LNCaP clone FGC (cell line): ENCODE data around the gene EPHB2.

Source experiments
- DNase-seq: peaks from one replicate; pipeline ENCODE4 v3.0.0-alpha.2; 2011; ENCODE audit warnings: low read depth
- H3K4me3 ChIP-seq: 2 replicates; pipeline ENCODE4 v1.5.1; 2011; ENCODE audit warnings: mild to moderate bottlenecking, low read depth, low read length, control low read depth
- CTCF ChIP-seq: IDR thresholded peaks from 2 replicates; pipeline ENCODE4 v1.5.1; 2012; ENCODE audit warnings: mild to moderate bottlenecking; ENCODE audit not compliant: control insufficient read depth, insufficient read depth; ENCODE audit errors: extremely low read depth

EPHB2 gene

GRCh38 chr1:22812092-22812880 lies 101.6 kb downstream of the EPHB2 start:
- no peak for TF ChIP-seq CTCF
- H3K4me3 ChIP-seq = no peak overlapping the region
- no peak for DNase-seq

DNA sequence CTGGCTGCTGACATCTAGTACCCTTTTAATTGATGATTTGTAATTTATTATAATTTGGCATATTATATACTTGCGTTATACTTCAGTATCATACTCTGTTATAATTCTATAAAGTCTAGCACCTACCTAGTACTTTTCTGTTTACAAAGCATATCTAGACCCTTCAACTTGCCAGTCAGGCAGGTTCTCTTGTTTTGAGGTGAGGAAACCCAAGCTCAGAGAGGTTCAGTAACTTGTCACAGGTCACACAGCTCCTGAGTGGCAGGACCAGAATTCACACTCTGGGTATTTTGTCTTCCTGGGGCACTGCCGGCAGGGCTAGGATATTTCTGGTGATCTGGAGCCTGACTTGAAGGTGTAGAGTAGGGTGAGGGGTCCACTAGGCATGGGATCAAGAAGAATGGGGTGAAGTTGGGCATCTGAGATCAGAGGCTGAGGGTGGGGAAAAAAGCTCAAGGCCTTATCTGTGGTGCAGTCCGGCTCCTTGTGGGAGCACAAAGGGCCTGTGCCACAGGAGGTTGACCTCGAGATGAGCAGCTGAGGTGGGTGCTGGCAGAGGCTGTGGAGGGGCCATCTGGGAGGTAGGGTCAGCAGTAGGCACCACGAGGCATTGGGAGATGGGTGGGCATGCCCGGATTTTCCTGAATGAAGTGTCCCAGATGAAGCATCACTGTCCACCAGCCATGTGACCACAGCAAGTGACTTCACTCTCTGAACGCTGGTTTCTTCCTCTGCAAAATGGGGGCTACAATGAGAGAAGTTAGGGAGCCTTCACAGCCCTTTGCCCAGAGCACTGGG lies 102.6 kb downstream of the EPHB2 start:
- DNase-seq = no peak
- no peak for TF ChIP-seq CTCF
- no peak overlapping the region for H3K4me3 ChIP-seq

DNA sequence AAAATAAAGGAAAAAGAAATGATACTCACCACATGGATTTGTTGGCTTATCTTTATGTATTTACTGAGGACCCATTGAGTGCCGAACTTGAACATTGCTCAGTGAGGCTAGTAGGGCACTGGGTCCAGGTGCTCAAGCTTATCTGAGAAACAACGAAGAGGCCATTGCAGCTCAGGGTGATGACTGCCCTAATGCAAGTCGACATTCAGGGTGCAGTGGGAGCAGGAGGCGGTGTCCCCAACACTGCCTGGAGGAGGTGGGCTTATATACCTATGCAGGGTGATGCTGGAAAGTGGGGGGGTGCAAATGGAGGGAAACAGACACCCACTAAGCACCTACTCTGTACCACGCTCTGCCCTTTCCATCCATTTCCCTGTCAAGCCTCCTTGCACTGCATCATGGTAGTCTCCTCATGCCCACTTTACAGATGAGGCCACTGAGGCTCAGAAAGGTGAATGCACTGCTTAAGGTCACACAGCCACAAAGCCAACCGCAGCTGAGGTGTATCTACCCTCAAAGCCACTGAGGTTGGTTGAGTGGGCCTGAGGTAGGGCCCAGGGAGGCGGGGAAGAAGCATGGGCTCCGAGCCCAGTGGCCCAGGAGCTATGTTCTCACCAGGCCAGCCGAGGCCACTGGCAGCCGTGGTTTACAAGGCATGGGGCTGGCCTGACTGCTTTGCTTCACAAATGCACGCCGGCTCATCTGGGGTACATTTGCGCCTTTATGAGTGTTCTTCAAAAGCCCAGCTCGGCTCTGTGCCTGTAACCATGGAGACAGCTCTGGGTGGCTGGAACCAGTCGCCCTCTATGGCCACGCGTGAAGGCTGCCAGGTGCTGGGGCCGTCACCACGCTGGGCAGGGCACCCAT lies 103.8 kb downstream of the EPHB2 start:
- DNase-seq = peak; percentile 43
- 0 out of 2 replicates have a peak, but pooled peaks have one; percentile 8 for TF ChIP-seq CTCF
- H3K4me3 ChIP-seq = no peak overlapping the region

GRCh38 chr1:22815043-22815365 lies 104.4 kb downstream of the EPHB2 start:
- DNase-seq = no peak
- no peak overlapping the region for H3K4me3 ChIP-seq
- no peak for TF ChIP-seq CTCF

DNA sequence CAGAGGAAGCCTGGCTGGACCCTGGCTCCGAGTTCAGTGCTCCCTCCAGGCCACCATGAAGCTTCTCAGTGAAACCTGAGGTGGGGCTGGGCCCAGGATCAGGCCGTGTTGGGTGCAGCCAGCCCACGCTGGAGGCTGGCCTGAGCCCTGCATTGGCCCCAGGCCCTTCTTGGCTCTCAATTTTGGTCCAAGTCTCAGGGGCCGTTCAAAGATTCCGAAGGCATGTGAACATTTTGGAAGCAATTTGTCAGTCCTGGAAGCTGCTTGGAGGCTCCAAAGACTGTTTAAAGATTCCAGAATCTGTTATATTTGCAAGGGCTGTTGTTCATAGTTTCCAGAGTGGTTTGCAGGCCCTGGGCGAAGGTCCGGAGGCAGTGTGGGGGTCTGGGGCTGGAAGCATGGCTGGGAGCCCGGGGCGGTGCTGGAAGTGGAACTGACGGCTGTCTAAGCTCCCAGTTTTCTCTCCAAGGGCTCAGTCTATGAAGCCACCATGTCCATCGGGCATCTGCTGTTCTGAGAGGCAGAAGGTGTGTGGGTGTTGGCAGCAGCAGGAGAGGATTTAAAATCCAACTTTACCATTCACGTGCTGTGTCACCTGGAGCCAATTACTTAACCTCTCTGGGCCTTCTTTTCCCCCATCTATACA lies 104.9 kb downstream of the EPHB2 start:
- no peak for DNase-seq
- H3K4me3 ChIP-seq = no peak overlapping the region
- no peak for TF ChIP-seq CTCF

GRCh38 chr1:22816067-22816775 lies 105.6 kb downstream of the EPHB2 start:
- no peak for DNase-seq
- H3K4me3 ChIP-seq = no peak overlapping the region
- TF ChIP-seq CTCF = no peak
